Common myeloid progenitor, CD34-positive (primary cell): ENCODE results near the gene NDUFAF7.

ENCODE experiments used
- CTCF ChIA-PET: fragments of 350-600 bp; sonication (Branson Sonifier 250); formaldehyde crosslinking; loops from one replicate; lab custom pipeline; 2021; ENCODE audit warnings: antibody characterized with exemption; lab: Charles Lee
- POLR2A ChIA-PET: fragments of 350-600 bp; sonication (Branson Sonifier 250); formaldehyde crosslinking; loops from one replicate; lab custom pipeline; 2021; ENCODE audit warnings: antibody characterized with exemption; lab: Charles Lee
- DNase-seq, 3 donors: peaks; one replicate each; pipeline versions ENCODE4 v3.0.0 to v3.0.0-alpha.2; 2013
- H3K27ac ChIP-seq, 2 experiments: 1 replicate in 1 of 2; 2 replicates in 1 of 2; pipeline ENCODE4 v1.7.0; 2013; ENCODE audit warnings: inconsistent platforms in 2 of 2, low read length in 2 of 2, mild to moderate bottlenecking in 2 of 2, low read depth in 1 of 2, moderate library complexity in 1 of 2; ENCODE audit not compliant: severe bottlenecking in 2 of 2, insufficient read depth in 1 of 2, poor library complexity in 1 of 2
- H3K27me3 ChIP-seq, 5 experiments: replicated peaks in 2 of 5; 1 replicate in 3 of 5; 2 replicates in 2 of 5; pipeline versions ENCODE4 v1.6.1 to v1.7.0; 2013; ENCODE audit warnings: low read length in 4 of 5, mild to moderate bottlenecking in 2 of 5, moderate library complexity in 2 of 5, inconsistent platforms in 1 of 5; ENCODE audit not compliant: insufficient read depth in 5 of 5, control insufficient read depth in 4 of 5
- H3K36me3 ChIP-seq, 4 experiments: 1 replicate in 2 of 4; 2 replicates in 2 of 4; pipeline versions ENCODE4 v1.6.1 to v1.7.0; 2013; ENCODE audit warnings: low read length in 3 of 4, control low read depth in 1 of 4, mild to moderate bottlenecking in 1 of 4; ENCODE audit not compliant: control insufficient read depth in 4 of 4, insufficient read depth in 4 of 4
- H3K4me1 ChIP-seq, 4 experiments: 1 replicate in 3 of 4; 2 replicates in 1 of 4; pipeline versions ENCODE4 v1.6.1 to v1.7.1; 2013; ENCODE audit warnings: low read length in 3 of 4, mild to moderate bottlenecking in 3 of 4, control low read depth in 1 of 4, inconsistent platforms in 1 of 4, moderate library complexity in 1 of 4; ENCODE audit not compliant: control insufficient read depth in 4 of 4, insufficient read depth in 4 of 4; ENCODE audit errors: control extremely low read depth in 1 of 4
- H3K4me3 ChIP-seq, 7 experiments: 1 replicate in 4 of 7; 2 replicates in 3 of 7; pipeline versions ENCODE4 v1.5.1 to v1.7.0; 2013; ENCODE audit warnings: mild to moderate bottlenecking in 7 of 7, low read length in 6 of 7, moderate library complexity in 6 of 7, inconsistent platforms in 2 of 7, low read depth in 2 of 7, control low read depth in 1 of 7; ENCODE audit not compliant: insufficient read depth in 4 of 7, control insufficient read depth in 1 of 7; ENCODE audit errors: extremely low read depth in 1 of 7
- H3K9me3 ChIP-seq, 5 experiments: 1 replicate in 4 of 5; 2 replicates in 1 of 5; pipeline versions ENCODE4 v1.6.1 to v1.7.1; 2013; ENCODE audit warnings: low read length in 4 of 5, mild to moderate bottlenecking in 2 of 5, inconsistent platforms in 1 of 5, low read depth in 1 of 5, moderate library complexity in 1 of 5; ENCODE audit not compliant: control insufficient read depth in 4 of 5, insufficient read depth in 2 of 5; ENCODE audit errors: control extremely low read depth in 1 of 5
- WGBS: methylation state at CpG from one replicate; pipeline ENCODE4 v1.1.5; 2013; ENCODE audit not compliant: insufficient coverage; 5-methylcytosine and 5-hydroxymethylcytosine counted together

Gene NDUFAF7

DNA sequence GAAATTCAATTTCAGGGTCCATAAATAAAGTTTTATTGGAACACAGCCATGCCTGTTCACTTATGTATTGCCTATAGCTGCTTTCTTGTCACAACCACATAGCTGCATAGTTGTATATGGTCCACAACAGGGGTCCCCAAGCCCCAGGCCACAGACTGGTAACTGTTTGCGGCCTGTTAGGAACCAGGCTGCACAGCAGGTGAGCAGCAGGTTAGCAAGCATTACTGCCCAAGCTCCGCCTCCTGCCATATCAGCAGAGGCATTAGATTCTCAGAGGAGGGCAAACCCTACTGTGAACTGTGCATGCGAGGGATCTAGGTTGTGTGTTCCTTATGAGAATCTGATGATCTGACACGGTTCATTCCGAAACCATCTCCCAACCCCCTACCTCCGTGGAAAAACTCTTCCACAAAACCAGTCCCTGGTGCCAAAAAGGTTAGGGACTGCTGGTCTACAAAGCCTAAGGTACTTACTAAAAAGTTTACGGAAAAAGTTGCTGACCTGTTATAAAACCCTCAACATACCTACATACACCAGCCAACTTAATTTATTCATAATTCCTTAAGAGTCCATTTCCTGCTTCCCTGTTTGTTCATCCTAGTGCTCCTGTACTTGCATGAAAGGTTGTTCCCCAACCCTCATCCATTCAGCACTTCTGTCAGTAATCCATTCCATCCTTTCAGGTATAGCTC is 40.1 kb downstream of the NDUFAF7 start:
- ChIA-PET CTCF (no interaction called here), POLR2A (no interaction called here)
- no peak overlapping the region for H3K27ac ChIP-seq
- 91% methylated on average over 5 of the region's 7 CpGs for WGBS
- H3K27me3 ChIP-seq, result no peaks in the 10 kb centered on the region
- peaks cover 18 to 77% (median 40%) of the 10 kb centered on the region in 4 experiments for H3K36me3 ChIP-seq
- DNase-seq, result no peak
- no peaks in the 10 kb centered on the region for H3K9me3 ChIP-seq
- H3K4me1 ChIP-seq, result no peaks in the 10 kb centered on the region
- H3K4me3 ChIP-seq, result no peak overlapping the region

DNA sequence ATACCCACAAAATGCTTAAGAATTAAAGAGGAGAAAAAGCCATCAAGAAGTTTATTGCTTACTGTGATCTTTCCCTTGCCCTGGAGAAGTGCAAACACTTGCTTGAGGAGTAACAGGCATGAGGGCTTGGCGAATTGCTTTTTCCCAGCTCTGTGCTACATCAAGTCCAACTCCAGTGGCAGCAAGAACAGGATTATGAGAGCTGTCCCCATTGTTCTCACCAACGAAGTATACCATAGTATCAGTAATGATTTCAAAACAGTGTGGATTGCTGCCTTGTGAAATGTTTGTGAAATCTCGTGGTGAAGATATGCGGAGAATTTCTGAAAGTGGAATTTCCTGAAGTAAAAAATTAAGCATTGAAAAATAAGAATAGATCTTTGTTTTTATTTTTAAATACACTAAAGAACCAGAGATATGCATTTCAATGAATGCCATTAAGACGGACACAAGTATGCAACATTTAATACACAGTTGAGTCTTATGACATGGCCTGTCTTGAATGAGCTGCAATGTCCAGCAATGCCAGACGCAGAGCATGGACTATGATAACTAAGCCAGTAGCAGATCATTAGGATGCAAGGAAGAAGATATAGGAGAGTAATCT is 43.0 kb downstream of the NDUFAF7 start:
- ChIA-PET CTCF (interaction anchor here (0.6 to 1.3 kb wide), 3 partner anchors 40 to 701 kb away, joined by 3 to 4 read pairs (median 3); no protein-coding TSS in a partner anchor), POLR2A (no interaction called here)
- 80% methylated on average over 1 of the region's 6 CpGs for WGBS
- Histone ChIP-seq H3K4me1 (no peaks in the 10 kb centered on the region), H3K27ac (no peak overlapping the region), H3K9me3 (no peaks in the 10 kb centered on the region), H3K27me3 (no peaks in the 10 kb centered on the region), H3K36me3 (peaks cover 13 to 56% (median 39%) of the 10 kb centered on the region in 4 experiments), H3K4me3 (no peak overlapping the region)
- DNase-seq, result no peak

DNA sequence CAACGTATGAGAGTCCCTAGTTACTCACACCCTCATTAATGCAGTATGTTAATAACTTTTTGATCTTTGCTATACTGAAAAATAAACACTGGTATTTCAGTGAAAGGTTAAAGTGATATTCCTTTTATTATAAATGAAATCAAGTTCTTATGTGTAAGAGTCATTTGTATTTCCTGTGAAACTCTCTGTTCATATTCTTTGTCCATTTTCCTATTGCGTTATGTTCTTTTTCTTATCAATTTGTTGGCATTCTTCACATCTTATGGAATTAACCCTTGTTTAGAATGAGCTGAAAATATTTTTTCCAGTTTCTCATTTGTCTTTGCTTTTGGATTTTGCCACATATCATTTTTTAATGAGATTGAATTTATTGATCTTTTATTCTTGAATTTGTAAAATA is 44.8 kb downstream of the NDUFAF7 start:
- CTCF ChIA-PET, result no interaction called here
- H3K27ac ChIP-seq, result no peak overlapping the region
- WGBS, result no CpG with 5 or more reads among the region's 2 CpGs
- DNase-seq, result no peak
- no peaks in the 10 kb centered on the region for H3K27me3 ChIP-seq
- POLR2A ChIA-PET, result no interaction called here
- H3K4me3 ChIP-seq, result no peak overlapping the region
- no peaks in the 10 kb centered on the region for H3K4me1 ChIP-seq
- peaks cover 11 to 51% (median 37%) of the 10 kb centered on the region in 4 experiments for H3K36me3 ChIP-seq
- no peaks in the 10 kb centered on the region for H3K9me3 ChIP-seq

DNA sequence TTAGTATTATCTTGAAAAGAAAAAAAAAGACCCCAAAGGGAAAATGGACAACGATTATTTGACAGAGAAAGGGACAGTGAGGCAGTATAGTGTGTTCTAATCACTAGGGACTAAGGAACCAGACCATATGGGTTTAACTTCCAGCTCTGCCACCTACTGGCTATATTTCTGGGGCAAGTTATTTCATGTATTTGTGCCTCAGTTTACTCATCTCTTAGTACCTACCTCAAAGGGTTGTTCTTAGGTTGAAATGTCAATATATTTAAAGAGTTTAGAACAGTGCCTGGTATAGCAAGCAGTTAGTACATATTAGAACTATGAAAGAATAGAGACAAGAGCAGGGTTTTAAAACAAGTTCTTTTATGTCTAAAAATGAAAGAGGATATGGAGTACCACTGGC is 50.5 kb downstream of the NDUFAF7 start:
- POLR2A ChIA-PET, result no interaction called here
- Histone ChIP-seq H3K27me3 (no peaks in the 10 kb centered on the region), H3K4me1 (no peaks in the 10 kb centered on the region), H3K36me3 (peaks cover 8 to 48% (median 23%) of the 10 kb centered on the region in 4 experiments), H3K9me3 (no peaks in the 10 kb centered on the region), H3K4me3 (no peak overlapping the region), H3K27ac (no peak overlapping the region)
- no peak for DNase-seq
- CTCF ChIA-PET, result interaction anchor here (1.2 kb wide), 1 partner anchor 48 kb away, joined by 3 read pairs; no protein-coding TSS in a partner anchor
- WGBS, result no CpG with 5 or more reads among the region's 1 CpG

DNA sequence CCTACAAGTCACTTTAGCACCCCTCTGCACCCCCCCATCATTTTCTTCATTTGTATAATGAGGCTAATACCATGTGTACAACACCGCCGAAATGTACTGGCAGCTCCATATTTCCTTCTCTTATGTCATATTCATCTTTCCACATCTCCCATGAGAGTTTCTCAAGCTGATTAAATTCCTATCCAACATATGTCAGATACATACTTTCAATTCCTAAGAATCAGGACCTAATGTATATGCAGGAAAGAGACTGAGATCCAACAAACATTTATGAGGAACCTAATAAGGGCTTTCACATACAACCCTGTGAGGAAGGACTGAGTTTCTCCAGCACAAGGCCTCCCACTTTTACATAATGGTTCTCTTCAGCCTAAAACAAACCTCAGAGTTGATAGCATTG is 51.3 kb downstream of the NDUFAF7 start:
- ChIA-PET CTCF (interaction anchor here (1.2 kb wide), 1 partner anchor 47 kb away, joined by 3 read pairs; no protein-coding TSS in a partner anchor), POLR2A (no interaction called here)
- no peaks in the 10 kb centered on the region for H3K4me1 ChIP-seq
- H3K27me3 ChIP-seq, result no peaks in the 10 kb centered on the region
- DNase-seq, result no peak
- no peak overlapping the region for H3K4me3 ChIP-seq
- 100% methylated on average over 2 of the region's 2 CpGs for WGBS
- no peaks in the 10 kb centered on the region for H3K9me3 ChIP-seq
- H3K27ac ChIP-seq, result no peak overlapping the region
- peaks cover 8 to 55% (median 23%) of the 10 kb centered on the region in 4 experiments for H3K36me3 ChIP-seq

DNA sequence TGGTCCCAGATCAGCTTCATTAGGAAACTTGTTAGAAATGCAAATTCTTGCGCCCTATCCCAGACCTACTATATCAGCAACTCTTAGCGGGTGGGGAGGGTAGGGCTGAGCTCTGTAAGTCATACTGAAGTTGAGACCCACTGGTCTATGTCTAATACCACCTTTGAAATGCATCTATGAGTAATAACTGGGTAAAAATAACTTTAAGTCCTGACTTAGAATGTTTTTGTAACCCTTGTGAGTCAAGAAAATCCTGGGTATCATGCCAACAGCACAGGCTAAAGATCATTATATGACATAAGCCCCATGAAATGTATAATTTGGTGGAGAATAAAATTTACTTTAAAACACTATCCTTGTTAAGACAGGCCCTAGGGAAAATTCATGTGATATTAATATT is 51.7 kb downstream of the NDUFAF7 start:
- POLR2A ChIA-PET, result no interaction called here
- Histone ChIP-seq H3K27me3 (no peaks in the 10 kb centered on the region), H3K27ac (no peak overlapping the region), H3K9me3 (no peaks in the 10 kb centered on the region), H3K4me1 (no peaks in the 10 kb centered on the region), H3K4me3 (no peak overlapping the region), H3K36me3 (peaks cover 8 to 58% (median 22%) of the 10 kb centered on the region in 4 experiments)
- 100% methylated on average over 1 of the region's 2 CpGs for WGBS
- DNase-seq, result no peak
- CTCF ChIA-PET, result no interaction called here

DNA sequence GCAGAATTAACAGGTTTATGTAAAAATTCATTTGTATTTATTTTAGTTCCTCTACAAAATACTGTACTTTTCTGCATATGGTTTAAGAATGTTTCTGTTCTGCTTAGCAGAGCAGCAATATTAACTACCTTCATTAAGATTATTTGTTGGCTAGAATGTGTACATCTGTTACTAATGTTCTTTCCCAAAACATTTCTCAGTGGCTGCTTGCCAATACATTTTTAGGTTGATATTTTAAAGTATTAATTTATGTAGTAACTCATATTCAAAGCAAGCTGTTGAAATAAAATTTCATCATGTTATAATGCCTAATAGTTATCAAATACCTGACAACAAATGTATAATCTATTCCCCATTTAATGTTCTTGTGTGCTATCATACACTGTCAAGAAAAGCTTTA is 52.9 kb downstream of the NDUFAF7 start:
- Histone ChIP-seq H3K36me3 (peaks cover 8 to 60% (median 17%) of the 10 kb centered on the region in 4 experiments), H3K4me3 (no peak overlapping the region), H3K4me1 (no peaks in the 10 kb centered on the region), H3K9me3 (no peaks in the 10 kb centered on the region), H3K27ac (no peak overlapping the region), H3K27me3 (no peaks in the 10 kb centered on the region)
- no peak for DNase-seq
- ChIA-PET POLR2A (no interaction called here), CTCF (interaction anchor here (1.3 kb wide), 1 partner anchor 112 kb away, joined by 3 read pairs; no protein-coding TSS in a partner anchor)
